ENCODE measurements around the gene PHOSPHO1. TPM values are rescaled to one million over a fixed set of nuclear protein-coding genes. Genes with fewer than 3 reads are reported as not detected.

The PHOSPHO1 gene
- total RNA-seq, 1 donor from 2014 or later, result not detected

DNA sequence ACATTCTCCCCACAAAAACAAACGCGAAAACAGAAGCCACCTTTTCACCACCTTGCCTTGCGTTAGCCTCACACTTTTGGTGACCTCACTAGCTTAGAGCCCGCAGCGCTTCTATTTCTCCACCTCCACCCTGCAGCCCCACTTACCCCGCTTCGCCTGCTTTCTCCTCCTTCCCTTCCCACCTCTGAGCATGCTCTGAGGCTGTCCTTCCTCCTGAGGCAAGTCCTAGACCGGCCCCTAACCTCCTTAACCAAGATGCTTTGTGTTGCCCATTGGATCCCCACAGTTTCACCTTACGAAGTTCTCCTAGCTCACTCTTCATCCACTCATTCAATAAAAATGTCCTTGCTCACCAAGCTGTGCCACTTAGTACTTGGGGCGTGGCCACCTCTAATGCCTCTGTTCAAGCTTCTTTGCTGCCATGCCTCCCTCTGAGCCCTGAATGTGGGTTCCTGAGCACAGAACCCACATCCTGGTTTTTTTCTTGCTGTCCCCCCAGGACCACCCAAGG, 21.5 kb downstream of the PHOSPHO1 start:
- peak overlapping the region; percentile 15 for H3K27ac Mint-ChIP-seq (ENCODE audit: unreplicated experiment)
- no peak for DNase-seq (ENCODE audit: low spot score)
- peaks cover 56% of the 10 kb centered on the region for H3K4me1 Mint-ChIP-seq (ENCODE audit: unreplicated experiment)
- H3K9me3 Mint-ChIP-seq (ENCODE audit: unreplicated experiment), result no peaks in the 10 kb centered on the region
- no peak overlapping the region for H3K4me3 Mint-ChIP-seq (ENCODE audit: unreplicated experiment)
- H3K27me3 Mint-ChIP-seq (ENCODE audit: unreplicated experiment), result peaks cover 9% of the 10 kb centered on the region
- H3K36me3 Mint-ChIP-seq (ENCODE audit: low read depth, unreplicated experiment), result peaks cover 4% of the 10 kb centered on the region
- TF ChIP-seq CTCF (IDR thresholded peaks at IDR 0.05; ENCODE audit: unreplicated experiment), result no peak

DNA sequence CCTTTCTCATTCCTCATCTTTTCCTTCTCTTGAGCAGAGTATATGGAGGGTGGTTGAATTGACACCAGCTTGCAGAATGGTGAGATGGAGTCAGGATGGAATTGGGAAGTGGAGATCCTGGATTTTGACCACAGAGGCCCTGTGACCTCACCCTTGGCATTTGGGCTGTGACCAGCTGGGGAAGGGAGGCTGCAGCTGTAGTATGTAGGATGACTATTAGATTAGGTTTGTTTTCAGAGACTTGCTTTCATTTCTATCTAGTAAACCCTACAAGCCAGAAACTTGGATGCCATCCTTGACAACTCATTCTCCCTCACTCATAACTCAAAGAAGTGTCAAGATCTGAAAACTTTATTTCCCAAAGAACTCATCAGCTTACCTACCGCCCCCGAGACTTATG, 26.1 kb downstream of the PHOSPHO1 start:
- peaks cover 29% of the 10 kb centered on the region for H3K4me1 Mint-ChIP-seq (ENCODE audit: unreplicated experiment)
- no peaks in the 10 kb centered on the region for H3K9me3 Mint-ChIP-seq (ENCODE audit: unreplicated experiment)
- peaks cover 4% of the 10 kb centered on the region for H3K27me3 Mint-ChIP-seq (ENCODE audit: unreplicated experiment)
- H3K36me3 Mint-ChIP-seq (ENCODE audit: low read depth, unreplicated experiment), result peaks cover 10% of the 10 kb centered on the region
- peak overlapping the region; percentile 60 for H3K4me3 Mint-ChIP-seq (ENCODE audit: unreplicated experiment)
- no peak overlapping the region for H3K27ac Mint-ChIP-seq (ENCODE audit: unreplicated experiment)
- no peak for DNase-seq (ENCODE audit: low spot score)
- TF ChIP-seq CTCF (IDR thresholded peaks at IDR 0.05; ENCODE audit: unreplicated experiment), result no peak

GRCh38 chr17:49203796-49204195, 26.8 kb downstream of the PHOSPHO1 start:
- Mint-ChIP-seq H3K36me3 (ENCODE audit: low read depth, unreplicated experiment) (peaks cover 10% of the 10 kb centered on the region), H3K9me3 (ENCODE audit: unreplicated experiment) (no peaks in the 10 kb centered on the region), H3K4me1 (ENCODE audit: unreplicated experiment) (peaks cover 22% of the 10 kb centered on the region), H3K27ac (ENCODE audit: unreplicated experiment) (no peak overlapping the region), H3K4me3 (ENCODE audit: unreplicated experiment) (no peak overlapping the region), H3K27me3 (ENCODE audit: unreplicated experiment) (peaks cover 1% of the 10 kb centered on the region)
- no peak for TF ChIP-seq CTCF (IDR thresholded peaks at IDR 0.05; ENCODE audit: unreplicated experiment)
- DNase-seq (ENCODE audit: low spot score), result no peak

GRCh38 chr17:49201481-49201927, 29.1 kb downstream of the PHOSPHO1 start:
- DNase-seq (ENCODE audit: low spot score), result no peak
- Mint-ChIP-seq H3K36me3 (ENCODE audit: low read depth, unreplicated experiment) (peaks cover 10% of the 10 kb centered on the region), H3K4me3 (ENCODE audit: unreplicated experiment) (peak overlapping the region; percentile 2), H3K9me3 (ENCODE audit: unreplicated experiment) (no peaks in the 10 kb centered on the region), H3K4me1 (ENCODE audit: unreplicated experiment) (peaks cover 6% of the 10 kb centered on the region), H3K27me3 (ENCODE audit: unreplicated experiment) (peaks cover 1% of the 10 kb centered on the region), H3K27ac (ENCODE audit: unreplicated experiment) (no peak overlapping the region)
- no peak for TF ChIP-seq CTCF (IDR thresholded peaks at IDR 0.05; ENCODE audit: unreplicated experiment)

- no peak for TF ChIP-seq CTCF (IDR thresholded peaks at IDR 0.05; ENCODE audit: unreplicated experiment)
- peaks cover 7% of the 10 kb centered on the region for H3K36me3 Mint-ChIP-seq (ENCODE audit: low read depth, unreplicated experiment)
- no peak overlapping the region for H3K27ac Mint-ChIP-seq (ENCODE audit: unreplicated experiment)
- H3K27me3 Mint-ChIP-seq (ENCODE audit: unreplicated experiment), result peaks cover 1% of the 10 kb centered on the region
- no peaks in the 10 kb centered on the region for H3K9me3 Mint-ChIP-seq (ENCODE audit: unreplicated experiment)
- DNase-seq (ENCODE audit: low spot score), result no peak
- peaks cover 6% of the 10 kb centered on the region for H3K4me1 Mint-ChIP-seq (ENCODE audit: unreplicated experiment)
- no peak overlapping the region for H3K4me3 Mint-ChIP-seq (ENCODE audit: unreplicated experiment)
These were observed 30.0 kb downstream of the PHOSPHO1 start for GRCh38 chr17:49200423-49201083.

All from endothelial cell (in vitro differentiated cells).